Fibroblast of upper back skin (primary cell): ENCODE measurements around the gene NLRP11.
"Not testable (repeated sequence)": the region's sequence is repeated elsewhere in the genome, so short reads cannot be mapped to it uniquely, and the experiment has no call there.

Experiments used
- DNase-seq: peaks from one replicate; pipeline ENCODE4 v3.0.0-alpha.2; 2013

NLRP11 gene

DNA sequence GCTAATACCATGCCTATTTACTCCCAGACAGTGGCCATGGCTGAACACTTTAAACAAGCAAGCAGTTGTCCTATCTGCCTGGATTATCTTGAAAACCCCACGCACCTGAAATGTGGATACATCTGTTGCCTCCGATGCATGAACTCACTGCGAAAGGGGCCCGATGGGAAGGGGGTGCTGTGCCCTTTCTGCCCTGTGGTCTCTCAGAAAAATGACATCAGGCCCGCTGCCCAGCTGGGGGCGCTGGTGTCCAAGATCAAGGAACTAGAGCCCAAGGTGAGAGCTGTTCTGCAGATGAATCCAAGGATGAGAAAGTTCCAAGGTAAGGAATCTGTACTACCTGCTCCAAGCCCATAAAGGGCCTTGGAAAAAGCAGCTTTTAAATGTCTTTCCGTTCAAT lies 54.3 kb downstream of the NLRP11 start:
- DNase-seq: no peak

DNA sequence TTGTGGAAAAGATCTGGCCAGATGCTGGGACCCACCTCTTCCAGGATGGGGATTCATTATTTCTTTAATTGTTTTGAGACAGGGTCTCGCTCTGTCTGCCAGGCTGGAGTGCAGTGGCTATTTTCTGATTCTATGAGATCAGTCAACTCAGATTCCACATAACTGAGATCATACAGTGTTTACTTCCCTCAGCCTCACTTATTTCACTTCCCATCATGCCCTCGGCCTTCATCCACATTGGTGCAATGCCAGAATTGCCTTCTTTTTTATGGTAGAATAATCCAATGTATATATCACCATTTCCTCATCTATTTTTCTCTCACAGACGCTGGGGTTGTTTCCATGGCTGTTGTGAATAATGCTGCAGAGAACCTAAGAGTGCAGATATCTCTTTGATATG lies 62.2 kb downstream of the NLRP11 start:
- DNase-seq: not testable (repeated sequence)

DNA sequence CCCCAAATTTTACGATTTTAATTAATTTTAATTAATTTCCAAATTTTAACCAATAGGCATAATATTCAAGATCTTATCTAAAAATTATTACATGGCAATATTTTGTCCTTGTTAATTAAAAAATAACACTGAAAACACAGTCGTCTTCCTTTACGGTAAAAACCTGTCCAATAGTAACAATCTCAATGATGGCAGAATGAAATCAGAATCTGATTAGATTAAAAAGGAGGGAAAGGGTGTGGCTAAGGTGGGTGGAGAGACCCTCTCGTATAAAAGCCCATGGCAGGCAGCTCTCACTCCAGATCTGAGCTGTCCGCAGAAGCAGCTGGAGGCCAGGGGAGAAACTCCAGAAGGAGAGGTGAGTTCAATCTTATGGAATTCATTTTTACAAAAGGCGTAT lies 63.0 kb downstream of the NLRP11 start, which contains the start of gene RFPL4AL1:
RFPL4AL1 (plus strand) TSS at position 301 of the 400 bp plus-strand sequence. CDS start 2,687 bp downstream, outside the sequence.
- DNase-seq: not testable (repeated sequence)

DNA sequence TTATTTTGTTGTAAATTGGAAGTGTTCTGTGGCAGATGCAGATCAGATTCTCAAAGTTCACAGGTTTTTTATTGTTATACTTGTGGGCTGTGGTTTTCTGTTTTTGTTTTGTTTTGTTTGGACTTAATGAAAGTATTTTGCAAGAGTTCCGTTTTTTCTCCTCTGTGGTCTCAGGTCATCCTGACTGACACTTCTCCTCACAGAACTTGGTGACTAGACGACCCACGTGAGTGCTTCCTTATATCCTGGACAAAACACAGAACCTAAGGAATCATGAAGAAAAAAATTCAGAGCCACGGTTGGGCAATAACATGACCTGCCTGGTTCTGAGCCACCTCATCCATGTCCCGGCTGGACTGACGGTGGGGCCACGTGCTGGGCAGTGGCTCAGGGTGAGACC lies 65.3 kb downstream of the NLRP11 start:
- no peak for DNase-seq

DNA sequence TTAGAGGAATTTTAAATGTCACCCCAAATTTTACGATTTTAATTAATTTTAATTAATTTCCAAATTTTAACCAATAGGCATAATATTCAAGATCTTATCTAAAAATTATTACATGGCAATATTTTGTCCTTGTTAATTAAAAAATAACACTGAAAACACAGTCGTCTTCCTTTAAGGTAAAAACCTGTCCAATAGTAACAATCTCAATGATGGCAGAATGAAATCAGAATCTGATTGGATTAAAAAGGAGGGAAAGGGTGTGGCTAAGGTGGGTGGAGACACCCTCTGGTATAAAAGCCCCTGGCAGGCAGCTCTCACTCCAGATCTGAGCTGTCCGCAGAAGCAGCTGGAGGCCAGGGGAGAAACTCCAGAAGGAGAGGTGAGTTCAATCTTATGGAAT lies 73.0 kb downstream of the NLRP11 start, which contains the start of gene RFPL4A:
RFPL4A (plus strand) TSS at position 301 of the 400 bp plus-strand sequence. CDS start 2,704 bp downstream, outside the sequence.
- DNase-seq: not testable (repeated sequence)

DNA sequence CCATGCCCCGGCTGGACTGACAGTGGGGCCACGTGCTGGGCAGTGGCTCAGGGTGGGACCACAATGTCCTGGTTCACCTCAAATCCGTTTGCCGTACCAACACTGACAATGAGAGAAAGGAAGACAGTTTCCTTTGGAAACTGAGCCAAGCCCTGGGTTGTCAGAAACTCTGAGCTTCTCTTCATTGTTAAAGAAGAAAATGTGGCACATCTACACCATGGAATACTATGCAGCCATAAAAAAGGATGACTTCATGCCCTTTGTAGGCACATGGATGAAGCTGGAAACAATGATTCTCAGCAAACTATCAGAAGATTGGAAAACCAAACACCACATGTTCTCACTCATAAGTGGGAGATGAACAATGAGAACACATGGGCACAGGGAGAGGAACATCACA lies 75.0 kb downstream of the NLRP11 start:
- DNase-seq: not testable (repeated sequence)

DNA sequence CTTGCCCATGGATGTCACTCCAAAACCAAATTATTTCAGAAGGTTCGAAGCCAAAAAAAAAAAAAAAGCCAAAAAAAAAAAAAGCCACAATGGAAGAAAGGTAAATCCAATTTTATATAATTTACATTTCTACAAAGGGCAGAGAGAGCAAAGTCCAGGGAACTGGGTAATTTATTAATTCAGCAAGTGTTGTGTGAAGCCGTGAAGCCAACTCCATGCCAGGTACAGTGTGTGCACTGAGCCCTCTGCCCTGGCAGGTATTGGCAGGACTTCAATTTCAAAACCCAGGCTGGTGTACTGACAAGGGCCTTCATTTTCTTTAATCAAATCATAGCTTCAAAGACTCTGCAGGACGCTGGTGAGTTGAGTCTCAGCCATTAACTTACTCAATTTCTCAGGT lies 78.4 kb downstream of the NLRP11 start:
- DNase-seq: no peak

DNA sequence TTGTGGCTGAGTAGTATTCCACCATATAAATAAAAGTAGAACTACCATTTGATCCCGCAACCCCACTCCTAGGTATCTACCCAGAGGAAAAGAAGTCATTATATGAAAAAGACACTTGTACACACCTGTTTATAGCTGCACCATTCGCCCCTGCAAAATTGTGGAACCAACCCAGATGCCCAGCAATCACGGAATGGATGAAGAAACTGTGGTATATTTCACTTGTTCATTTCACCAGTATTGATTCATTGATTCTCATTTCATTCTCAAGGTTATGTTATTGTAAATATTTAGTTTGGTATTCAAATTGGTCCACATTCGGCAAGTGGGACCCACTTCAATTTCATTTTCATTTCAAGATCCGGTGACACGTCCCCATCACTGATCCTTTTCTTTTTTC lies 81.1 kb downstream of the NLRP11 start:
- DNase-seq: no peak

DNA sequence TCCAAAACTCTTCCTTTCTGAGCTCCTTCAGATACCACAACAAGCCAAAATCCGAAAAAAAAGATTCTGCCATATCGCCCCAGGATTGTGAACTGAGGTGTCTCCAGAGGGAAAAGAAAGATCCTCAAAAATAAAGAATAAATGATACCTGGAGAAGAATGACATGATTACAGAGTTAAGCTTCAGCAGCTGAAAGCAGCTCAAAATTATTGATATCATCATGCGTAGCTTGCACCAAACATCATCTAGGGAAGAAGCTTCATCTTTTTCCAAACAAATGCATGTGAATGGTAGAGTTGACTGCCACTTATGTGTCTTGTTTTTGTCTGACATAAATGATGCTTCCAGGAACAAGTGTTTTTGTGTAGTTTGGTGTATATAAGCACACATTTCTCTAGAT lies 93.5 kb downstream of the NLRP11 start, which contains the start of gene NLRP9:
NLRP9 (minus strand) TSS at position 101 of the 400 bp plus-strand sequence; CDS start at position 73, 28 bp downstream.
- no peak for DNase-seq
